ENCODE measurements around the gene PPP1R14C.

The PPP1R14C gene

DNA sequence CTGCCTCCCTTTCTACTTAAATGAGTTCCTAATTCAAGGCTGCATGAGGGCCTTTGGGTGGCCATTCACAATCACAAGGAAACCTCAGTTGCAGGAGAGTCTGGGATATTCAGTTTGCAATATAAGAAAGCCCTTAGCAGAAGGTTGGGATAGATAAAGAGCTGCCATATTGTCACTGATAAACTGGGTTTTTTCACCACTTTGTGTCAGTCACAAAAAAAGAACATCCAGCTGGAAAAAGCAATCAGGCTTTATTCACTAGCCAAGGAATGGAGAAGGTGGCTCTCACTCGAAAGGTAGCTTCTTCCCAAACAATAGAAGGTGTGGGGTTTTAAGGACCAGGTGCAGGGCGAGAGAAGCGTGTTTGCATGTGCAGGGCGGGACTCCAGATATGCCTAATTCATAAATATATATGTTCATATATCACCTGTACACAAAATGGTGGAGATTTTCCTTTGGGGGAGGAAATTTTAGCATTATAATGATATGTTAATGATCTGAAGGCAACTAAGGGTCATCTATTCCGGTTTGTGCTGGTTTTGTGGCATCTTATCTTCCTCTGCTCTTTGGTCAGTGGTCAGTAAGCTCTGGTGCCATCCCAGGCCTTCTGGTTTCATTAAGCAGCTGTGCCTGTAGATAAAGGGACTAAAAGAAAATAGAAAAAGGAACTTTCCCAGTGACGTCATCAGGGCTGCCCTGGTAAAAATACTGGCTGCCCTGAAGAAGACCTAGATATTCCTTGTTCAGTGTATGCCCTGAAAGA is 128.8 kb downstream of the PPP1R14C start:
- no peak for DNase-seq (ENCODE audit: low read depth)

DNA sequence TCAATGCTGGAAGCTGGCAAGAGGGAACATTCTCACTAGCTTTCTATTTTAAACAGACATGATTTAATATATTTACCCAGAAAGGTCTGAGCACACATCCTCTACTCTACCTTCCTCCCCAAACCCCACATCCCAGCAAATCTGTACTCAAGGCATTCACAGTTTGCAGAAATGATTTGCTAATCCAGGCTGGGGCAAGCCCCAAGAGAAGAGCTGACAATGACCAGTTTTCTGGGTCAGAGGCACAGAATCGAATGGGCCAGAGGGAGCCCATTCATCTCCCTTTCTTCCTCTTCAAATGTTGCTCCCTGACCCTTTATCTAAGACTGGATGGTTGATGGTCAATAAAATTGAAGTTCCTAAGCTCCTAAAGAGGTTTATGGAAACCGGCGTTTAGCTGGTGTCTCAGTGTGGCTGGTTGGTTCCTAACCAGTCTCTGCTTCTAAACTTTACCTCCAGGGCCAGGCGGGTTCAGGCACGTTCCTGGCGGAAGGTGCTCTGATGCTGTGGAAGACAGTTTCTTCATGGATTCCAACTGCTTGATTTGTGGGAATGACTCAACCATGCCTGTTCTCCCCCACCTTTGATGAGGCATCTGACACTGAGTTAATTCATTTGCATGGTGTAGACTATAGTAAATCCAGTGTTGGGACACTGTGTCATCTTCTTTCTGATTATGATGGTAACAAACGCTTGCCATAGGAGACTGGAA is 129.6 kb downstream of the PPP1R14C start:
- no peak for DNase-seq (ENCODE audit: low read depth)

DNA sequence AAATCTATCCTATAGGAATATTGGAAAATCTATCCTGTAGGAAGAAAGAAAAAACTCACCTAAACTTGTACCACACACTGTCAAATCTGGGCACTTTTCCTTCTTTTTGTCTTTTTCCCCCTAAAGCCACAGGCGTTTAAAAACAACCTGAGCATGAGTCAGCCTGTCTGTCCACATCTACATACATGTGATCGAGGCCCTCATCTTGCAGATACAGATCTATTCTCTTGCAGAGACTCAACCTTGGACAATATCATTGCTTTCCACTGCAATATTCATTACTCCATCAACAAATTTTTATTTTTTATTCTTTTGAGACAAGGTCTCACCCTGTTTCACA is 130.1 kb downstream of the PPP1R14C start:
- DNase-seq (ENCODE audit: low read depth) = no peak

DNA sequence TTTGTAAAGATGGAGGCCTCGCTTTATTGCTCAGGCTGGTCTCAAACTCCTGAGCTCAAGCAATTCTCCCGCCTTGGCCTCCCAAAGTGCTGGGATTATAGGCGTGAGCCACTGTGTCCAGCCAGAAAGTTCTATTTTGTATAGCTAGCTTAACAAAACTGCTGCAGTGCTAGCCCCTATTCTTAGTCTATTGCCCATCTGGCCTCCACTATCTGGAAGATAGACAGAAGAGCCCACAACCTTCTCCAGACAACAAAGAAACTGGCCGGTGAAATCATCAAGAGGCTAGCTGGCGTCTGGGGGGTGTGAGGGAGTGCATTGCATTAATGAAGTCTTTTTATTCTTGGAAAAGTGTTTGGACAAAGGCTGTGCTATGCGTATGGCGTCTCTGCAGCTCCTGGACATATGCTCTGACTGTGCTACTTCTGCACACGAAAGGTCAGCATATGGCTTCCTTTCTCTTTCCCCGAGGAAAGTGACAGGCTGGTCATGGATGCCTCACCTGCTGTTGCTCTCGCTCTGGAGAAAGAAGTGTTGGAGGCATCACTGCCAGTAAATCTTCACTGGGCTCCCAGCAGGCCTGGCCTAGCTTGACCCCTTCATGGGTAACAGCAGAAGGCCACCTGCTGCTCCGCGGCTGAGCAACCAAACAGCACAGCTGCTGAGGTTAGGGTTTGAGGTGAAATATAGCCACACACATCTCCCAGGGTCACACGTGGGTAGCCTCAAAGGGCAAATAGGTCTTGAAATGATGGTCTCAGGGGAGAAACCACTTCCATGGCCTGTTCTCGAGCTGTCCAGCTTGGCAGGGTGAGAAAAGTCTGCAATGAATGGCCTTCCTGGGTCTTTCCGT is 130.8 kb downstream of the PPP1R14C start:
- no peak for DNase-seq (ENCODE audit: low read depth)

DNA sequence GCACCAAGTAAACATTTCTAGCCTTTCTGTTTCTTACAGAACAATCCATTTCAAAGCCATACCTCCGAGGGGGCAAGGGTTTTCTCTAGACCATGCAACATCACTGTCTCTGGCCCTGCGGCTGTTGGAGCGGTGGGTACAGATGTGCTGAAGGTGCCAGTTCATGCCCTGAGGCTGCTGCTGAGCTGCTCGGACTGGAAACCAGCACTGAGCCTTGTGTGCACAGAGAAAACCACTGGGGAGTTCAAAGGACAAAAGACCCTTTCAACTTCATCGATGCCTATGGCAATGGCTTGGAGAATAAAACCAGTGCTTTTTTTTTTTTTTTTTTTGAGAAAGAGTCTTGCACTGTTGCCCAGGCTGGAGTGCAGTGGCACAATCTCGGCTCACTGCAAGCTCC is 132.6 kb downstream of the PPP1R14C start:
- DNase-seq (ENCODE audit: low read depth) = no peak

DNA sequence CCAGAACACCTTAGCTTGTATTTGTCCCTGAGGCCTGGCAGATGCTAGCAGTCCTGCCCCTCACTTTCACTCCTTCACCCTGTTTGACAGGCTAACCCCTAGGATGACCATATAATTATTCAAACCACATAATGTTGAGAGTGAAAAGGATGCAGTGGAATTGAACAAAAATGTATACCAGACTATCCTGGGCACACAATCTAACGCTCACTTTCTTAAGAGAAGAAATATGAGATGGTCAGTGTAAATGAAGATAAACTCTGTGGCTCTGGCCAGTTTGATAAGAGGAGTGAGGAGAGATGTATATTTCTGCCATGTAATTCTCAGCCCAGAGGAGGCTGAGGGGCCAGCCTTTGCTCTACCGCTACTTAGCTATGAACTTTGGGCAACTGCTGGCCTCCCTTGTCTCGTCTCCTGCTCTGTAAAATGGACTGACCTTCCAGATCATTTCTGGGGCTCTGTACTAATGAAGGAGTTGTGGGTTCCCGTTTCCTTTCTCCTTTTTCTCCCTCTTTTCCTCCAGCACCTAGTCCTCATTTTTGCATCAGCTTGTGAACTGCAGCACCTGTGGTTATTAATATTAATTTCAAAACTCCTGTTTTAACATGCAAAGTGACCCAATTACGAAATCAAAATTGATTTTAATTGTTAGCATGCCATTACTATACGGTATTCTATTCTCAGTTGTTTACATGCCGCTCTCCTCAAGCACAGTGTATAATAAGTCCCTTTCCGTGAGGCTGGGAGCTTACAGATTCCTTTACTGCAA is 133.5 kb downstream of the PPP1R14C start:
- no peak for DNase-seq (ENCODE audit: low read depth)

DNA sequence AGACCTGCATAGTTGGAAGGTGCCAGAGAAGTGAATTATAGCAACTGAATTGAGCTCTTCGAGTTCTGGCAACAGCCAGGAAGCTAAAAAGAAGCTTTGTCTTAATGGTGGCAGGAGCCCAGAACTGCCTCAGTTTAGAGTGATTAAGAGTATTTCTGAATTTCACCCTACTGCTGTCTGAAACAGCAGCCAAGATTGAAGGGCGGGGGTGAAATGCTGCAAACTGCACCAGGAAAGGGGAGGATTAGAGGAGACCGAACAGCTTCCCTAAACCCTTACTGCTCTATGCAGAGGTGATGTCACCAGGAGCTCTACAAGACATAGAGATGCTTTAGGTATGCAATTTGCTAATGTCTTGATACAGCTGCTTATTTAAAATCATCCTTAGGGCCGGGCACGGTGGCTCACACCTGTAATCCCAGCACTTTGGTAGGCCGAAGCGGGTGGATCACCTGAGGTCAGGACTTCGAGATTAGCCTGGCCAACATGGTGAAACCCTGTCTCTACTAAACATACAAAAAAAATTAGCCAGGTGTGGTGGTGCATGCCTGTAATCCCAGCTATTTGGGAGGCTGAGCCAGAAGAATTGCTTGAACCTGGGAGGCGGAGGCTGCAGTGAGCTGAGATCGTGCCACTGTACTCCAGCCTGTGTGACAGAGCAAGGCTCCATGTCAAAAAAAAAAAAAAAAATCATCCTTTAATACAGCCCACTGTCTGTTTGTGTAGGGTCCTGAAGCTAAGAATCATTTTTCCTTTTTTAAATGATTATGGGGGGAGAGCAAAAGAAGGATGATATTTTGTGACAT is 134.3 kb downstream of the PPP1R14C start:
- no peak for DNase-seq (ENCODE audit: low read depth)

DNA sequence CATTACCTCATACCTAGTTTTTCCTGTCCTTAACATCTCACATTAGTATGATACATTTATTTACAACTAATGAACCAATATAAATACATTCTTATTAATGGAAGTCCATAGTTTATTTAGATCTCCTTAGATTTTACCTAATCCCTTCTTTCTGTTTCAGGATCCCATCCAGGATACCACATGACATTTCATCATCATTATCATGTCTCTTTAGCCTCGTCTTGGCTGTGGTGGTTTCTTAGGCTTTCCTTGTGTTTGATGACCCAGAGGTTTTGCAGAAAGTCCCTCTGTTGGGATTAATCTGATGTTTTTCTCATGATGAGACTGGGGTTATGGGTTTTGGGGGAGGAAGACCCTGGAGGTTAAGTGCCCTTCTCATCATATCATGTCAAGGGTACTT is 136.7 kb downstream of the PPP1R14C start:
- no peak for DNase-seq (ENCODE audit: low read depth)

DNA sequence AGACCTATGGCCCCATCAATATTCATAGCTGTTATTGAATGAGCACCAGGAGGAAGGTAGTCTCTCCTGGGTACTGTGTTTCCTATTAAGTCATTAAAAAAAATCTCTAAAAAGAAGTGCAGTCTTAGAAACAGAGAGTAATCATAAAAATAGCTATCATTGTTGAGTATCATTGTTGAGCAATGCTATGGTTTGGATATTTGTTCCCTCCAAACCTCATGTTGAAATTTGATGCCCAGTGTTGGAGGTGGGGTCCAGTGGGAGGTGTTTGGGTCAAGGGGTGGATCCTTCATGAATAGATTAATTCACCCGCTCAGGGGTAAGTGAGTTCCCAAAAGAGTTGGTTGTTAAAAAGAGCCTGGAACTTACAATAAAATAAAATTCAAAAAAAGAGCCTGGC is 137.9 kb downstream of the PPP1R14C start:
- no peak for DNase-seq (ENCODE audit: low read depth)

DNA sequence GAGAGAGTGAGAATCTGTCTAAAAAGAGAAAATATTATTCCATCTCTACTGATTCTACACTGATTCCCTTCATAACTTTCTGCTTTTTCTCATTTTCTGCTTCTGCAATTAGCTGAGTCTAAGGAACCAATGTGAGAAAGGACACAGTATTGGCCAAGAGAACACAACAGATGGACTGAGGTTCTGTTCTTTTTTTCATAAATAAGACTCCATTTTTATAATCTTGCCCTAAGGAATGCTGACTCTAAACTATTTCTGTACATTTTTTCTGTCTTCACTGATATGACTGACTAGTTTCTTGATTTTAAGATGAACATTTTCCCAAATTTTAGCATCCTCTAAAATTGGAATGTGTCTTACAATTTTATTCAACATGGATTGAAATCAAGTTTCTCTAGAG is 138.9 kb downstream of the PPP1R14C start:
- DNase-seq (ENCODE audit: low read depth) = no peak

DNA sequence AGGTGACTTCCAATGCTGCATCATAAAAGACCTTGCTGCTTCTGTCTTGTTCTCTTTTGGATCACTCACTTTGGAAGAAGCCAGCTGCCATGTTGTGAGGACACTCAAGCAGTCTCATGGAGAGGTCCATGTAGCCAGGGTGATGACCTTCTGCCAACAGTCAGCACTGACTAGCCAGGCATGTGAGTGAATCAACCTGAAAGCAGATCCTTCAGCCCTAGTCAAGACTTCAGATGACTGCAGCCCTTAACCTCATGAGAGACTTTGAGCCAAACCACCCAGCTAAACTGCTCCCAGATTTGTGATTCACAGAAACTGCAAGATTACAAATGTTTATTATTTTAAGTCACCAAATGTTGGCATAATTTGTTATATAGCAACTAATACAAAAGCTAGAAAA is 140.0 kb downstream of the PPP1R14C start:
- no peak for DNase-seq (ENCODE audit: low read depth)

DNA sequence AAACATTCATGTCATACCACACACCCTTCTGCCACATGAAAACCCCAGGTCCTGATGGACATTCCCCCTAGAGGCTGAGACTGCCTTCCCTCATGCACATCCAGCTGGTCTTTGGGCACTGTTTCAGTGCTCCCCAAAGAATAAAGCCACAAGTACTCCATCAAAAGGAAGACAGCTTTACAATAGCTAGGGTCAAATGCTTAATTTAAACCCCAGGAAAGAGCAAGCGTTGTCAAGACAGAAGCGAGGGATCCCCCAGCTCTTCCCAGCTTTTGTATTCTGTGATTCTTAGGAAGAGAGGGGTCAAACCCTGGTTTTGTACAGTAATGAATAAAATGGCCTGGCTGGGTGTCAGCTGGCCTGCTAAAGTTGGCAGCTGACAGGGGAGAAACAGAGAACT is 143.6 kb downstream of the PPP1R14C start:
- DNase-seq (ENCODE audit: low read depth) = no peak

DNA sequence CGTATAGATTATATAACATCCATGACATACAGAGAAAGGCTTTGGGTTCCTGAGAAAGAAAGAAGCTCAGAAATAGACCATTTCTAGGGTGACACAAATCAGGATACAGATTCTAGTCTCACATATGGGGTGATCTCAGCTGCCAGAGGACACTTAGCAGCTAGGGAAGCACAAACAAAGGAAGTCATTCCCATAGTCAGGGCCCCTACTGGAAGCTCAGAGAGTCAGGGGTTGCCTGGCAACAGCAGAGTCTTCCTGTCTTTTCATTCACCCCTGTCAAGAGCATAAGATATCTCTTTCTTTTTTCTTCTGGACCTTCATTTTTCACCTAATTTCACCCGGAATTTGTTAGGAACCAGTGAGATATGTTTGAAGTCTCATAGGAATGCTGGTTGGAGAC is 144.1 kb downstream of the PPP1R14C start:
- no peak for DNase-seq (ENCODE audit: low read depth)

DNA sequence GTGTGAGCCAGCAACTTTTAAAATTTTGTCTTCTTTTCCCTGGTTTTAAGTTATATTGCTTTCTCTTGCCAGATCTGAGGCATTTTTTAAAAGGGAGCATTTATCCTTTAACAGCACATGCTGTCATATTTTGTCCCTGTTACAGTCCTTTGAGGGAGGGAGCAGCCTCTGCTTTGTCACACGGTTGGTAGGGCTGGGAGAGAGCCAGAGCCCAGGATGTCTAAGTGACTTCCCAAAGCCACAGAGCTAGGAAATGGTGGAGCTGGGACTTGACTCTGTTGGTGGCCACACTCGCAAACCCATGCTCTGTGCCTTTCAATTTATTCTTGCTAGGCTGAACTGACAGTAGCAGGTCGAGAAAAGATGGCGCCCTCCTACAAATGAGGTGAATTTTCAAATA is 145.6 kb downstream of the PPP1R14C start:
- DNase-seq (ENCODE audit: low read depth) = no peak

DNA sequence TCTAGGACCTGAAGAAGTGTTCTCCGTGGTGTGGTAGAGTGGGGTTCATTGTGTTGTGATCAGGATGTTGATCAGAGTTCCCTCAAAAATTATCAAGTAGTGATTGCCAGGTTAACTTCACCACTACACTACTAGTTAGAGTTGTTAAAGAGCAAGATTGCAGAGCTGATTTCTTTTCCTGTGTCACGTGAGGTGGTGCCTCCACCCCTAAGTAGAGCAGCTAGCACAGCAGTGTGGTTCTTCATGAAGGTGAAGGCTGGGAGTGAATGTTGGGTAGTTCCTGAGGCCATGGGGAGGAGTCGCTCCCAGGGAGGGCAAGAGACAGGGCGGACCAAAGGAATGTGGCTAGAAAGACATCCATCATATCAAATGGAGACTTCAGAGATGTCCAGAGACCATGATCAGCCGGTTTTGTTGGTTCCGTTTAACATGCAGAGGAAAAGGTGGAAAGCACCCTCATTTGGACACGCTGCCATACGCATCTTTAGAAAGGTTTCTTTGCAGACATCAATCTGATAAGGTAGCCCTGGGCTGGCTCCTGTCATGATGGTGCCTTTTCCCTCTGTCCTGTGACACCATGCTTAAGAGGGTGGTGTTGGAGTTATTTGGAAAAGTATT is 146.7 kb downstream of the PPP1R14C start:
- no peak for DNase-seq (ENCODE audit: low read depth)

DNA sequence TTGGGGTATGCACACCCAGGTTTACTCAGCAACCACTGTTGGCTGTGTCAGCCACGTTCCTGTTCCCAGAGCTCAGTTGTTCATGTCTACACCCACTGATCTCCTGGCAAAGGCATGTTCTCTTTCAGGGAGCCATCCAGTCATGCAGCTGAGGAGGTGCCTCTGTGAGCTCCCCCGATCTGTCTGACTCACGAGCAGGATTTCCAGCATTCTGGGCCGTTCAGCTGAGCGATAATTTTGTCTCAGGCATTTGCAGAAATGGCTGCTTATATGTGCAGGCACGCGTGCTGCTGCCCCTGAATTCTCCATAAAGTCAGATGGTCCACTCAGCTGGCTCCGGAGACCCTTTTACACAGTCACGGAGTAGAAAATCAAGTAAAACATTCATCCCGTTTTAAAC is 147.6 kb downstream of the PPP1R14C start:
- DNase-seq (ENCODE audit: low read depth) = no peak

DNA sequence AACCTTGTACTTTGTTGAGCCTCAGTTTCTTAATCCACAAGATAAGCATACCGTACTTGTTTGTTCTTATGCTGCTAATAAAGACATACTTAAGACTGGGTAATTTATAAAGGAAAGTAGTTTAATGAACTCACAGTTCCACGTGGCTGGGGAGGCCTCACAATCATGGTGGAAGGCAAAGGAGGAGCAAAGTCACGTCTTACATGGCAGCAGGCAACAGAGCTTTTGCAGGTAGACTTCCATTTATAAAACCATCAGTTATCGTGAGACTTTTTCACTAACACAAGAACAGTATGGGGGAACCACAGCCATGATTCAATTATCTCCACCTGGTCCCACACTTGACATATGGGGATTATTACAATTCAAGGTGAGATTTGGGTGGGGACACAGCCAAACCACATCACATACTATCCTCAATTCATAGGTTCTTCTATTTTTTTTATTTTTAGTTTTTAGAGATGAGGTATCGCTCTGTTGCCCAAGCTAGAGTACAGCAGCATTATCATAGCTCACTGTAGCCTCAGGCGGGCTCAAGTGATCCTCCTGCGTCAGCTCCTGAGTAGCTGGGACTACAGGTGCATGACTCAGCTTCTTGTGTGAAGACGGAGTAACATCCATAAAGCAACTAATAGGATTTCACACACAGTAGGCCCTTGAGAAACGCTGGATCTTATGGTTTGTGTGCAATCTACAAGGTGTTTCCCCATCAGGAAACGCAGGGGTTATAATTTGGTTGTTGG is 149.3 kb downstream of the PPP1R14C start:
- no peak for DNase-seq (ENCODE audit: low read depth)

DNA sequence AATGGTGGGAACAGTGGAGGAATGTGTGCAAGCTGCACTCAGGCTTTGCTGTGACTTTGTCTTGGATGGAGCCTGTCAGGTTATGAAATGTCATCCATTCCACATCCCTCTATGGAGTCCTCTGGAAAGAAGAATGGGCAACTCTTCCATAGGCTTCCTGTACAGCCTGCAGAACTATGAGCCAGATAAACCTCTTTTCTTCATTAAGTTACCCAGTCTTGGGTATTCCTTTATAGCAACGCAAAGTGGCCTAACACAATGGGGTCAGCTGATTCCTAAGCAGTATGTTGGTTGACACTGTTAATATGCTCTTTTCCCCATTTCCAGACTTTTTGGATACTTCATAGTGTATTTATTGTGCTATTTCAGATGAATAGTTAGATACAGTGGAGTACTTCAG is 150.2 kb downstream of the PPP1R14C start:
- DNase-seq (ENCODE audit: low read depth) = no peak

DNA sequence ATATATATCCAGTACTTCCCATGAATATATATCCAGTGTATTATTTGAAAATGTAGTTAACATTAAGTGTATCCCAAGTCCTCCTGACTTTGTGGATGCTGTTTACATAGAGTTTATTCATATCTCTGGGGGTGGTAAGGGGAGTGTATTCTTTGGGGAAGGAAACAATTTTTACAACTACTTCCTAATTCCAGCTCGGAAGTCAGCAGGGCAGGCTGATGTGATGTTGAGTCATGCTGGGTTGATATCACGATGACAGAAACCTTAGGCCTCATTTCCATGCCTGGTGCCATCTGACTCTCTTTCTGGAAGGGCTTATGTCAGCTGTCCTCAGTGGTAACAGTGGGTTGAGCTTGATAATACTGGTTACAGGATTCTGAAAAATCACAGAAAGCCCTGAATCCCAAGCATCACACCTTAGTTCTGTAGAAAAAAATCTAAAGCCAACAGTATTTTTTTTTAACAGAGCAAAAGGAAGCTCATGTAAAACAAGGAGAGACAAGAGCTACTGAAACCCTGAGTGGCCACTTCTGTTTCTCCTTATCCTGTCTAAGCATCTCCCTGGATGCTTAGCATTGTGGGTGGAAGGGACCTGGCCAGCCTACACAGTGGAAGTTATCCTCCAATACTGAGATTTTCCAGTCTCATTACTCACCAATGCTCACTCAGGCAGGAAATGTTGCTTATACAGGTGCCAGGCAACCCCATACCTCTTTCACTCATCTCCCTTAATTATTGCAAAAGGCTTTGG is 150.8 kb downstream of the PPP1R14C start:
- no peak for DNase-seq (ENCODE audit: low read depth)
